HEK293 (cell line): ENCODE data around the gene SYNPO2.

ENCODE experiments used
- CTCF ChIA-PET: fragments of 350-600 bp; formaldehyde crosslinking; extraction: SDS; loops from one replicate; lab custom pipeline; 2021; ENCODE audit warnings: antibody characterized with exemption; lab: Yijun Ruan, JAX
- POLR2A ChIA-PET: fragments of 300-600 bp; formaldehyde crosslinking; extraction: SDS; loops from one replicate; lab custom pipeline; 2020; ENCODE audit warnings: antibody characterized with exemption, inconsistent platforms; lab: Yijun Ruan, JAX
- H3K27ac ChIP-seq: fragments of 200-500 bp; sonication (Bioruptor generic); 2 replicates; pipeline ENCODE4 v1.5.1; 2014; ENCODE audit warnings: low read depth, low read length, control low read depth, inconsistent platforms; ENCODE audit errors: extremely low read depth
- H3K36me3 ChIP-seq, 2 experiments: fragments of 200-500 bp in 1 of 2; sonication (Bioruptor generic) in 1 of 2; 1 replicate in 1 of 2; 2 replicates in 1 of 2; pipeline ENCODE4 v1.5.1; 2014 to 2017; ENCODE audit warnings: inconsistent platforms in 2 of 2, low read length in 2 of 2; ENCODE audit not compliant: control insufficient read depth in 2 of 2, insufficient read depth in 1 of 2
- H3K4me1 ChIP-seq: fragments of 200-500 bp; sonication (Bioruptor generic); 2 replicates; pipeline ENCODE4 v1.5.1; 2014; ENCODE audit warnings: mild to moderate bottlenecking, low read length, inconsistent platforms; ENCODE audit not compliant: control insufficient read depth, insufficient read depth
- H3K4me3 ChIP-seq: 2 replicates; pipeline ENCODE4 v1.5.1; 2011; ENCODE audit warnings: low read depth, mild to moderate bottlenecking, control low read depth, low read length, moderate library complexity
- H3K9me3 ChIP-seq: fragments of 200-500 bp; sonication (Bioruptor generic); 2 replicates; pipeline ENCODE4 v1.5.1; 2014; ENCODE audit warnings: low read depth, low read length, inconsistent platforms; ENCODE audit not compliant: control insufficient read depth, insufficient read depth
- AEBP2 ChIP-seq: fragments of 450-650 bp; formaldehyde crosslinking; IDR thresholded peaks from 2 replicates; pipeline ENCODE4 v1.5.1; 2016; ENCODE audit warnings: missing biosample characterization, missing genetic modification characterization, borderline replicate concordance
- BCL11B ChIP-seq: fragments of 450-650 bp; formaldehyde crosslinking; IDR thresholded peaks from 2 replicates; pipeline ENCODE4 v1.5.1; 2016; ENCODE audit warnings: low read depth, missing biosample characterization, missing genetic modification characterization
- CTCF ChIP-seq: fragments of 450-650 bp; formaldehyde crosslinking; IDR thresholded peaks from 2 replicates; pipeline ENCODE4 v1.5.1; 2016; ENCODE audit warnings: missing biosample characterization, missing genetic modification characterization
- ZBTB21 ChIP-seq: fragments of 450-650 bp; formaldehyde crosslinking; IDR thresholded peaks from 2 replicates; pipeline ENCODE4 v1.5.1; 2017; ENCODE audit warnings: missing biosample characterization, missing genetic modification characterization
- ZFP3 ChIP-seq: fragments of 450-650 bp; formaldehyde crosslinking; IDR thresholded peaks from 2 replicates; pipeline ENCODE4 v1.5.1; 2016; ENCODE audit warnings: low read depth, missing biosample characterization, missing genetic modification characterization
- ZNF121 ChIP-seq: fragments of 450-650 bp; formaldehyde crosslinking; IDR thresholded peaks from 2 replicates; pipeline ENCODE4 v1.5.1; 2016; ENCODE audit warnings: missing biosample characterization, missing genetic modification characterization
- ZNF133 ChIP-seq: fragments of 450-650 bp; formaldehyde crosslinking; IDR thresholded peaks from 2 replicates; pipeline ENCODE4 v1.5.1; 2016; ENCODE audit warnings: missing biosample characterization, missing genetic modification characterization
- ZNF140 ChIP-seq: fragments of 450-650 bp; formaldehyde crosslinking; IDR thresholded peaks from 2 replicates; pipeline ENCODE4 v1.5.1; 2016; ENCODE audit warnings: missing biosample characterization, missing genetic modification characterization
- ZNF211 ChIP-seq: fragments of 450-650 bp; formaldehyde crosslinking; IDR thresholded peaks from 2 replicates; pipeline ENCODE4 v1.5.1; 2016; ENCODE audit warnings: low read depth, missing biosample characterization, missing genetic modification characterization
- ZNF214 ChIP-seq: fragments of 450-650 bp; formaldehyde crosslinking; IDR thresholded peaks from 2 replicates; pipeline ENCODE4 v1.5.1; 2017; ENCODE audit warnings: missing biosample characterization, mild to moderate bottlenecking, missing genetic modification characterization, borderline replicate concordance
- ZNF514 ChIP-seq: fragments of 450-650 bp; formaldehyde crosslinking; IDR thresholded peaks from 2 replicates; pipeline ENCODE4 v1.5.1; 2016; ENCODE audit warnings: missing biosample characterization, missing genetic modification characterization
- ZNF600 ChIP-seq: fragments of 450-650 bp; formaldehyde crosslinking; IDR thresholded peaks from 2 replicates; pipeline ENCODE4 v1.5.1; 2016; ENCODE audit warnings: missing biosample characterization, missing genetic modification characterization
- ZNF645 ChIP-seq: fragments of 450-650 bp; formaldehyde crosslinking; IDR thresholded peaks from 2 replicates; pipeline ENCODE4; 2016; ENCODE audit warnings: missing biosample characterization, missing genetic modification characterization
- ZNF658 ChIP-seq: fragments of 450-650 bp; formaldehyde crosslinking; IDR thresholded peaks from 2 replicates; pipeline ENCODE4; 2016; ENCODE audit warnings: missing biosample characterization, missing genetic modification characterization
- ZSCAN23 ChIP-seq: fragments of 450-650 bp; formaldehyde crosslinking; IDR thresholded peaks from 2 replicates; pipeline ENCODE4 v1.5.1; 2016; ENCODE audit warnings: missing biosample characterization, missing genetic modification characterization

The SYNPO2 gene

GRCh38 chr4:119104644-119105273 is 216.1 kb downstream of the SYNPO2 start (continued):
- TF ChIP-seq ZNF214 = no peak

GRCh38 chr4:119105605-119106004 is 217.0 kb downstream of the SYNPO2 start:
- ChIA-PET CTCF (interaction anchor here (0.9 kb wide), 1 partner anchor 18 kb away, joined by 3 read pairs; no protein-coding TSS in a partner anchor), POLR2A (interaction anchor here (1.2 kb wide), 1 partner anchor 107 kb away, joined by 3 read pairs; no protein-coding TSS in a partner anchor)
- Histone ChIP-seq H3K36me3 (no peaks in the 10 kb centered on the region), H3K9me3 (no peaks in the 10 kb centered on the region), H3K27ac (no peak overlapping the region), H3K4me3 (no peak overlapping the region), H3K4me1 (no peaks in the 10 kb centered on the region)
- TF ChIP-seq ZNF514 (tag by site-specific recombination) (no peak), AEBP2 (tag by site-specific recombination) (no peak), ZNF140 (tag by site-specific recombination) (no peak), ZNF600 (tag by site-specific recombination) (no peak)

GRCh38 chr4:119106036-119107000 is 217.7 kb downstream of the SYNPO2 start:
- ChIA-PET CTCF (no interaction called here), POLR2A (interaction anchor here (1.2 kb wide), 1 partner anchor 107 kb away, joined by 3 read pairs; no protein-coding TSS in a partner anchor)
- H3K27ac ChIP-seq = no peak overlapping the region
- no peaks in the 10 kb centered on the region for H3K36me3 ChIP-seq
- no peaks in the 10 kb centered on the region for H3K9me3 ChIP-seq
- H3K4me3 ChIP-seq = no peak overlapping the region
- H3K4me1 ChIP-seq = no peaks in the 10 kb centered on the region
- TF ChIP-seq ZNF140 (tag by site-specific recombination) = no peak
- no peak for TF ChIP-seq ZBTB21 (tag by site-specific recombination)
- TF ChIP-seq ZNF645 (tag by site-specific recombination) = no peak
- no peak for TF ChIP-seq ZNF133 (tag by site-specific recombination)
- TF ChIP-seq ZNF121 (tag by site-specific recombination) = no peak
- no peak for TF ChIP-seq ZNF211
- no peak for TF ChIP-seq ZNF658
- no peak for TF ChIP-seq BCL11B (tag by site-specific recombination)
- TF ChIP-seq ZFP3 (tag by site-specific recombination) = no peak
- TF ChIP-seq ZSCAN23 = no peak
- no peak for TF ChIP-seq CTCF (tag by site-specific recombination)
